MG63 (cell line): Measurements from ENCODE around the gene TMBIM4. TPM values are rescaled to one million over a fixed set of nuclear protein-coding genes. Genes with fewer than 3 reads are reported as not detected.
"Not testable (repeated sequence)": the region's sequence is repeated elsewhere in the genome, so short reads cannot be mapped to it uniquely, and the experiment has no call there.

Experiments
- DNase-seq: peaks from one replicate; pipeline ENCODE4 v3.0.0-alpha.2; 2020
- H3K27me3 ChIP-seq: fragments of 250-450 bp; sonication (Bioruptor Pico); 2 replicates; pipeline ENCODE4 v1.5.1; 2020; ENCODE audit warnings: mild to moderate bottlenecking, moderate library complexity
- H3K36me3 ChIP-seq: fragments of 250-450 bp; sonication (Bioruptor Pico); 2 replicates; pipeline ENCODE4 v1.5.1; 2020; ENCODE audit warnings: mild to moderate bottlenecking, moderate library complexity
- H3K4me3 ChIP-seq: fragments of 250-450 bp; sonication (Bioruptor Pico); 2 replicates; pipeline ENCODE4 v1.5.1; 2020; ENCODE audit warnings: mild to moderate bottlenecking, moderate library complexity
- H3K9me3 ChIP-seq: fragments of 250-450 bp; sonication (Bioruptor Pico); 2 replicates; pipeline ENCODE4 v1.5.1; 2020; ENCODE audit warnings: mild to moderate bottlenecking, moderate library complexity
- total RNA-seq: library from RNA; depleted of rRNA; stranded (reverse); fragments of >200 nt; shearing (Covaris generic); gene quantifications from 2 replicates; pipeline ENCODE4 v1.2.3, GENCODE V29; 2014; ENCODE audit warnings: low replicate concordance; rRNA removed

TMBIM4 gene
- total RNA-seq, result 16.4 and 23.3 TPM in 2 replicates

GRCh38 chr12:66169221-66170170 is at the start of gene TMBIM4:
TSS of gene TMBIM4 (minus strand) at chr12:66169996. CDS start at chr12:66169951, 45 bp downstream.
- Histone ChIP-seq H3K27me3 (no peaks in the 10 kb centered on the region), H3K4me3 (peak within 1 kb of the TSS; percentile 67), H3K36me3 (peaks cover 18% of the 10 kb centered on the region), H3K9me3 (peaks cover 8% of the 10 kb centered on the region)
- peak; percentile 92 for DNase-seq

- Histone ChIP-seq H3K36me3 (peaks cover 3% of the 10 kb centered on the region), H3K4me3 (no peak overlapping the region)
- no peak for DNase-seq
Observed at GRCh38 chr12:66217342-66217917, 47.6 kb upstream of the TMBIM4 start.

GRCh38 chr12:66213011-66213410 is 43.2 kb upstream of the TMBIM4 start:
- not testable (repeated sequence) for H3K27me3 ChIP-seq, H3K9me3 ChIP-seq, DNase-seq, H3K4me3 ChIP-seq
- H3K36me3 ChIP-seq, result peaks cover 11% of the 10 kb centered on the region

More at GRCh38 chr12:66217342-66217917, 47.6 kb upstream of the TMBIM4 start:
- H3K9me3 ChIP-seq, result peaks cover 5% of the 10 kb centered on the region
- H3K27me3 ChIP-seq, result no peaks in the 10 kb centered on the region

DNA sequence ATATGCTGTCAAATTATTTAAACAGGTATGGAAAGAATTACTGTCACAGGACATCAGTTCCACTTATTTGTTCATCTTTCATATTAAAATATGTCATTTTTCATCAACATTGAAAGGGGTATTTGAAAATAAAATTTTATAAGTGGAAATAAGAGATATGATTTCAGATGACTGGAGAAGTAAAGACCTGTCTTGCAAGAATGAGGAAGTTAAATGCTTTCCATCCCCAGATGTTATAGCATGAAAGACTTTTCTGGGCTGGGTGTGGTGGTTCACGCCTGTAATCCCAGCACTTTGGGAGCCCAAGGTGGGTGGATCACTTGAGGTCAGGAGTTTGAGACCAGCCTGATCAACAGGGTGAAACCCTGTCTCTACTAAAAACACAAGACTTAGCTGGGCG is 41.8 kb upstream of the TMBIM4 start:
- not testable (repeated sequence) for H3K4me3 ChIP-seq, DNase-seq, H3K9me3 ChIP-seq, H3K27me3 ChIP-seq
- H3K36me3 ChIP-seq, result peaks cover 11% of the 10 kb centered on the region

DNA sequence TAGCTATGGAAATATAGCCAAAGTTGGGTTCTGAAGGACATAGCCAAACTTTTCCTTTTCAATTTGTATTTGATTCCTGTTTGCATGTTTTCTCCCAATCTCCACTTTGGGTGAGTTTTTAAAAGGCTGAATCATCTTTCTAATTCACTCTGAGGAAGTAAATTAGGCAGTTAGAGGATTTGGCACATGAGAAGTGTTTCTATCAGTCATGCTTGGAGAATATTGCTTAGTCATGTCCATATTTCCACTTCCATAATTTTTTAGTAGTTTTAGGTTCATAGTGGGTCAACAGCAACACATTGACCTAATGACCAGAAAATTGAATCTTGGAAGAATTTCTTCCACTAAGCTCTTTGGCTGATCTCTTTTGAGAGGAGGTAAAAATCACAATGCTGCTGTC is 41.0 kb upstream of the TMBIM4 start:
- Histone ChIP-seq H3K36me3 (peaks cover 11% of the 10 kb centered on the region), H3K9me3 (no peaks in the 10 kb centered on the region), H3K27me3 (no peaks in the 10 kb centered on the region), H3K4me3 (no peak overlapping the region)
- no peak for DNase-seq

- DNase-seq, result no peak
- Histone ChIP-seq H3K4me3 (no peak overlapping the region), H3K36me3 (no peaks in the 10 kb centered on the region), H3K9me3 (no peaks in the 10 kb centered on the region), H3K27me3 (no peaks in the 10 kb centered on the region)
Observed at GRCh38 chr12:66206141-66206540, 36.3 kb upstream of the TMBIM4 start.

GRCh38 chr12:66203820-66204219 is 34.0 kb upstream of the TMBIM4 start:
- Histone ChIP-seq H3K9me3 (0 out of 2 replicates have a peak, but pooled peaks cover 2% of the 10 kb centered on the region), H3K27me3 (no peaks in the 10 kb centered on the region), H3K36me3 (no peaks in the 10 kb centered on the region), H3K4me3 (no peak overlapping the region)
- DNase-seq, result no peak

- H3K36me3 ChIP-seq, result no peaks in the 10 kb centered on the region
- no peak for DNase-seq
Observed at GRCh38 chr12:66199831-66200509, 30.2 kb upstream of the TMBIM4 start.

DNA sequence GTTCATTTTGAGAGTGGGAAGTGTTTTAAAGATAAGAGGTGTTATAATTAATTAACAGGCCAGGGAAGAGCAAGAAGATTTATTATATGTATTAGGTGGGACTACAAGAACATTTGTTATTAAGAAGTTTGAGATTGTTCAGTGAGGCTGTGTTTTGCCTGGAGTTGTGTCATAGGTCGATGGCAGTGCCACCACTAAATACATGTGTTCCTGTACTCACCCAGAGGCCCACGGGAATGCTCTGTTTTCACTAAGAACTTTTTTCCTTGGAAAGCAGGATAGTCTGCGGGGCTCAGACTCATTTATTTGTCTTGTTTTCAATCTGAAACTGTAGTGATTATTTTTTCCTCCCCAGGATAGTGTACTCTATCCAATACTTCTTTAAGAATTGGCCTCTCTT is 29.3 kb upstream of the TMBIM4 start:
- H3K9me3 ChIP-seq, result 0 out of 2 replicates have a peak, but pooled peaks cover 2% of the 10 kb centered on the region
- H3K36me3 ChIP-seq, result no peaks in the 10 kb centered on the region
- no peaks in the 10 kb centered on the region for H3K27me3 ChIP-seq
- no peak for DNase-seq
- H3K4me3 ChIP-seq, result no peak overlapping the region

More at GRCh38 chr12:66199831-66200509, 30.2 kb upstream of the TMBIM4 start:
- Histone ChIP-seq H3K4me3 (no peak overlapping the region), H3K9me3 (0 out of 2 replicates have a peak, but pooled peaks cover 2% of the 10 kb centered on the region), H3K27me3 (no peaks in the 10 kb centered on the region)

DNA sequence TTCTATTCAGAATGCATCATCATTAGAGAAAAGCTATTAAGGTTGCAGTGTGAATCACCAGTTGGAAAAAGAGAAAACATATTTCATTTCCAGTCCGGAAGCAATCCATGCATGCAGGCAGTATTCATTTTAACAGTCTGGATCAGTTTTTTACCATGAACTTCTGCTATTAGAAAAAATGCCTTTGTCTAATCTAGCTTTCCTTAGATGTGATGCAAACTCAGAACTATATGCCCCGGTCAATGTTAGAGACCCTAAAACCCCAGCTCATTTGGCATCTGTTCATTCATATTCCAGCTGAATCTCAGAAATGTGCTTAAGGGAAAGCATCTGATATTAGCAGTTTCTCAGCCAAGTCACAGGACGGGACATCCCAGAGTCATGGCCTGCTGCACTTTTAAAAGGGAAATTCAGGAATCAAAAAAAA is 27.7 kb upstream of the TMBIM4 start:
- H3K9me3 ChIP-seq, result 0 out of 2 replicates have a peak, but pooled peaks cover 2% of the 10 kb centered on the region
- H3K27me3 ChIP-seq, result no peaks in the 10 kb centered on the region
- H3K4me3 ChIP-seq, result no peak overlapping the region
- DNase-seq, result no peak
- no peaks in the 10 kb centered on the region for H3K36me3 ChIP-seq

DNA sequence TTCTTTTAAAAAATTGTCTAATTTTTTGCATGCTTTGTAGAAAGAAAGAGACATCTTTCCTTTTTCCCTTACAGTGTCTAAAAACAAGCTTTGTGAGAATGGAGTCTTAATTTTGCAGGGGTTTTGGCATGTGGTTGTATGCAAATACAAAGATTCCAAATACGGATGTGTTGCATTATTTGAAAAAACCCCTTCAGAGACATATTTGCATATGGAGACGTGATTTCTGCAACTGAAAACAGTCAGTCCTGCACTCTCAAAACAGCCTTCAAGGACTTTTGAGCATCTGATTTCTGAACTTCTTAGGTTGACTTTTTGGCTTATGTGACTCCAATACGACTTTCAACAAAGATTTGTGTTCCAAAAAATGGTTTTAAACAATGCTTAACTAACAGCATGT is 27.0 kb upstream of the TMBIM4 start:
- H3K9me3 ChIP-seq, result 0 out of 2 replicates have a peak, but pooled peaks cover 2% of the 10 kb centered on the region
- no peak for DNase-seq
- H3K36me3 ChIP-seq, result no peaks in the 10 kb centered on the region
- H3K27me3 ChIP-seq, result no peaks in the 10 kb centered on the region
- no peak overlapping the region for H3K4me3 ChIP-seq

GRCh38 chr12:66195242-66195641 is 25.4 kb upstream of the TMBIM4 start:
- Histone ChIP-seq H3K4me3 (no peak overlapping the region), H3K9me3 (0 out of 2 replicates have a peak, but pooled peaks cover 2% of the 10 kb centered on the region)

DNA sequence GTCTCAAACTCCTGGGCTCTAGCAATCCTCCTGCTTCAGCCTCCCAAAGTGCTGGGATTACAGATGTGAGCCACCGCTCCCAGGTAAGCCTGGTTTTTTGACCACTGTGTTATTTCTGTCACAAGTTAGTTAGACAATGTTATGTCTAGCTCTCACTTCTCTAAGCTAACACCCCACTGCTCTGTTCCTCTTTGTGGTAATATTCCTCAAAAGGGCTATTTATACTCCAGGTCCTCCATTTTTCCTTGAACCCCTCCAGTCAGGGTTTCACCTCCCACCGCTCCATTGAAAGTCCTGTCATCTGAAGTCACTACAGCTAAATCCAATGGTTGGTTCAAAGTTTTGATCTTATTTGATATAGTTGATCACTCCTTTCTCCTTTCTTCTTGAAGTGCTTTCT is 24.3 kb upstream of the TMBIM4 start:
- Histone ChIP-seq H3K36me3 (no peaks in the 10 kb centered on the region), H3K4me3 (no peak overlapping the region), H3K27me3 (no peaks in the 10 kb centered on the region), H3K9me3 (no peaks in the 10 kb centered on the region)
- DNase-seq, result no peak

More at GRCh38 chr12:66195242-66195641, 25.4 kb upstream of the TMBIM4 start:
- H3K36me3 ChIP-seq, result no peaks in the 10 kb centered on the region
- DNase-seq, result no peak
- no peaks in the 10 kb centered on the region for H3K27me3 ChIP-seq

DNA sequence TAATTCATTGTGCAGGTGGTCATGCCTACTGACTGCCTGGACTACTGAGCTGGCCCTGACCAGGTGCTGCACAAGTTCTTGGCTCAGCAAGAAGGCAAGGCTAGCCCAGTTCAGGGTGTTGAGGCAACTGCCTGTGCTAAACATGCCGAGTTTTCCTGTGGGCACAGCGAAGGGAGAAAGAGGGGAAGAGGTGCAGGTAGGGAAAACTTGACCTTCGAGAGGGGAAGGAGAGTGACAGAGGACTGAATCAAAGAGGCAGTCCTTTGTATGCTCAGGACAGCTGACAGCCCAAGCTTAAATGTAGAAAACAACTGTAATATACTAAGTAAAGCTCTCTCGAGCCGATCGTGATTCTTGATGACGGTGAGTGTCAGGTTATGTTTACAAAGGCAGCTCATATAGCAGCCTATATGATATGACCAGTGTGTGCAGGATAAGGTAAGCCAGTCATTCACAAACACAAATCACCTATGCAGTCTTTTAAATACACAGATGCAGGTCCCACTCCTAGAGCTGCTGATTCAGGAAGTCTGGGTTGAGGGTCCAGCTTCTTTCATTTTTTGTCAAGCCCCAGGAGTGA is 21.8 kb upstream of the TMBIM4 start:
- DNase-seq, result no peak
- H3K36me3 ChIP-seq, result no peaks in the 10 kb centered on the region
- H3K4me3 ChIP-seq, result no peak overlapping the region
- H3K9me3 ChIP-seq, result no peaks in the 10 kb centered on the region
- H3K27me3 ChIP-seq, result no peaks in the 10 kb centered on the region

GRCh38 chr12:66190519-66191370 is 20.9 kb upstream of the TMBIM4 start:
- H3K9me3 ChIP-seq, result no peaks in the 10 kb centered on the region
- H3K27me3 ChIP-seq, result no peaks in the 10 kb centered on the region
- no peak overlapping the region for H3K4me3 ChIP-seq
- DNase-seq, result no peak
- no peaks in the 10 kb centered on the region for H3K36me3 ChIP-seq

GRCh38 chr12:66189889-66190288 is 20.1 kb upstream of the TMBIM4 start:
- no peak for DNase-seq
- H3K36me3 ChIP-seq, result no peaks in the 10 kb centered on the region
- H3K9me3 ChIP-seq, result no peaks in the 10 kb centered on the region
- no peaks in the 10 kb centered on the region for H3K27me3 ChIP-seq
- peak overlapping the region; percentile 54 for H3K4me3 ChIP-seq
